H9 (cell line): ENCODE results near the gene SEPTIN12. TPM values are rescaled to one million over a fixed set of nuclear protein-coding genes. Genes with fewer than 3 reads are reported as not detected.

Experiments
- DNase-seq: peaks from one replicate; pipeline ENCODE4 v3.0.0-alpha.2; 2017
- H2AFZ ChIP-seq: one replicate; pipeline ENCODE4 v1.6.1; 2013; ENCODE audit warnings: mild to moderate bottlenecking, low read length, control low read depth, moderate library complexity
- H2AK5ac ChIP-seq: 2 replicates; pipeline ENCODE4 v1.6.1; 2013; ENCODE audit warnings: low read length, control low read depth, mixed read lengths; ENCODE audit not compliant: insufficient read length
- H2BK120ac ChIP-seq: one replicate; pipeline ENCODE4 v1.6.1; 2013; ENCODE audit warnings: low read depth, mild to moderate bottlenecking, low read length, control low read depth, inconsistent platforms; ENCODE audit not compliant: poor library complexity, severe bottlenecking
- H2BK12ac ChIP-seq: 2 replicates; pipeline ENCODE4 v1.6.1; 2013; ENCODE audit warnings: low read length, control low read depth, mixed read lengths, low read depth; ENCODE audit not compliant: insufficient read length
- H2BK15ac ChIP-seq: 2 replicates; pipeline ENCODE4 v1.6.1; 2013; ENCODE audit warnings: low read depth, low read length, control low read depth
- H2BK20ac ChIP-seq: one replicate; pipeline ENCODE4 v1.6.1; 2013; ENCODE audit warnings: low read depth, mild to moderate bottlenecking, low read length, control low read depth, inconsistent platforms; ENCODE audit not compliant: poor library complexity, severe bottlenecking
- H2BK5ac ChIP-seq: 2 replicates; pipeline ENCODE4 v1.6.1; 2013; ENCODE audit warnings: low read length, control low read depth, mixed read lengths; ENCODE audit not compliant: insufficient read length
- H3K14ac ChIP-seq: 2 replicates; pipeline ENCODE4 v1.6.1; 2013; ENCODE audit warnings: low read length, control low read depth; ENCODE audit not compliant: insufficient read depth
- H3K18ac ChIP-seq: 2 replicates; pipeline ENCODE4 v1.6.1; 2013; ENCODE audit warnings: low read depth, mild to moderate bottlenecking, mixed read lengths, low read length, control low read depth; ENCODE audit not compliant: insufficient read length
- H3K23ac ChIP-seq: 2 replicates; pipeline ENCODE4 v1.6.1; 2013; ENCODE audit warnings: low read length, control low read depth, mixed read lengths, low read depth; ENCODE audit not compliant: insufficient read length
- H3K23me2 ChIP-seq: 2 replicates; pipeline ENCODE4 v1.6.1; 2013; ENCODE audit warnings: low read depth, mild to moderate bottlenecking, mixed read lengths, low read length, control low read depth; ENCODE audit not compliant: insufficient read length, poor library complexity, severe bottlenecking
- H3K27ac ChIP-seq: 2 replicates; pipeline ENCODE4 v1.5.1; 2013; ENCODE audit warnings: low read length, control low read depth, mixed read lengths, low read depth; ENCODE audit not compliant: insufficient read length
- H3K27me3 ChIP-seq: 2 replicates; pipeline ENCODE4 v1.6.1; 2013; ENCODE audit warnings: low read length, control low read depth, inconsistent platforms; ENCODE audit not compliant: insufficient read depth
- H3K4ac ChIP-seq: 2 replicates; pipeline ENCODE4 v1.6.1; 2013; ENCODE audit warnings: low read depth, mild to moderate bottlenecking, control low read depth, inconsistent platforms, low read length, moderate library complexity
- H3K4me1 ChIP-seq: 2 replicates; pipeline ENCODE4 v1.6.1; 2013; ENCODE audit warnings: low read length, control low read depth, inconsistent platforms; ENCODE audit not compliant: insufficient read depth
- H3K4me2 ChIP-seq: 2 replicates; pipeline ENCODE4 v1.6.1; 2013; ENCODE audit warnings: low read length, control low read depth, mixed read lengths; ENCODE audit not compliant: insufficient read length, insufficient read depth
- H3K56ac ChIP-seq: 2 replicates; pipeline ENCODE4 v1.6.1; 2013; ENCODE audit warnings: low read depth, mild to moderate bottlenecking, mixed read lengths, low read length, control low read depth; ENCODE audit not compliant: insufficient read length
- H3K79me1 ChIP-seq: 2 replicates; pipeline ENCODE4 v1.6.1; 2013; ENCODE audit warnings: low read depth, mild to moderate bottlenecking, moderate library complexity, low read length, control low read depth, inconsistent platforms; ENCODE audit not compliant: insufficient read depth, poor library complexity, severe bottlenecking
- H3K79me2 ChIP-seq: 2 replicates; pipeline ENCODE4 v1.6.1; 2013; ENCODE audit warnings: low read length, control low read depth, inconsistent platforms; ENCODE audit not compliant: insufficient read depth
- H3K9ac ChIP-seq: 2 replicates; pipeline ENCODE4 v1.6.1; 2013; ENCODE audit warnings: low read length, control low read depth, mixed read lengths; ENCODE audit not compliant: insufficient read length; ENCODE audit errors: extremely low read depth
- H3K9me3 ChIP-seq: one replicate; pipeline ENCODE4 v1.6.1; 2013; ENCODE audit warnings: low read depth, low read length, inconsistent platforms; ENCODE audit not compliant: control insufficient read depth
- H3T11ph ChIP-seq: one replicate; pipeline ENCODE4 v1.6.1; 2013; ENCODE audit warnings: mild to moderate bottlenecking, low read length, control low read depth, inconsistent platforms
- H4K20me1 ChIP-seq: one replicate; pipeline ENCODE4 v1.6.1; 2013; ENCODE audit not compliant: control insufficient read depth, insufficient read length, insufficient read depth
- H4K5ac ChIP-seq: 2 replicates; pipeline ENCODE4 v1.6.1; 2013; ENCODE audit warnings: low read depth, mild to moderate bottlenecking, mixed read lengths, low read length, control low read depth; ENCODE audit not compliant: insufficient read length
- H4K8ac ChIP-seq: replicated peaks from 2 replicates; pipeline ENCODE4 v1.6.1; 2013; ENCODE audit warnings: low read length, control low read depth, mixed read lengths, low read depth; ENCODE audit not compliant: insufficient read length
- H4K91ac ChIP-seq: 2 replicates; pipeline ENCODE4 v1.6.1; 2013; ENCODE audit warnings: low read depth, mild to moderate bottlenecking, moderate library complexity, mixed read lengths, low read length, control low read depth; ENCODE audit not compliant: insufficient read length
- H3K27ac Mint-ChIP-seq, 3 experiments: 2 replicates in 2 of 3; 3 replicates in 1 of 3; pipeline ENCODE4 v1.8.0; 2020 to 2021; ENCODE audit warnings: mixed read lengths in 3 of 3, mild to moderate bottlenecking in 1 of 3, moderate library complexity in 1 of 3
- H3K27me3 Mint-ChIP-seq: 2 replicates; pipeline ENCODE4 v1.8.0; 2021; ENCODE audit warnings: low read depth, mild to moderate bottlenecking, moderate library complexity, mixed read lengths
- H3K36me3 Mint-ChIP-seq, 3 experiments: 2 replicates in 2 of 3; 3 replicates in 1 of 3; pipeline ENCODE4 v1.8.0; 2020 to 2021; ENCODE audit warnings: low read depth in 3 of 3, mixed read lengths in 3 of 3; ENCODE audit not compliant: insufficient read depth in 1 of 3
- H3K4me1 Mint-ChIP-seq, 2 experiments: 2 replicates each; pipeline ENCODE4 v1.8.0; 2020; ENCODE audit warnings: mixed read lengths in 2 of 2
- H3K4me3 Mint-ChIP-seq, 2 experiments: 2 replicates in 1 of 2; 3 replicates in 1 of 2; pipeline ENCODE4 v1.8.0; 2020 to 2021; ENCODE audit warnings: mild to moderate bottlenecking in 2 of 2, mixed read lengths in 2 of 2, moderate library complexity in 1 of 2
- H3K9me3 Mint-ChIP-seq, 2 experiments: 2 replicates in 1 of 2; 3 replicates in 1 of 2; pipeline ENCODE4 v1.8.0; 2020; ENCODE audit warnings: mild to moderate bottlenecking in 2 of 2, mixed read lengths in 2 of 2, moderate library complexity in 1 of 2
- CTCF ChIP-seq: fragments of 200-600 bp; sonication (generic); conservative IDR thresholded peaks from 3 replicates; pipeline ENCODE4 v1.8.0; 2021; ENCODE audit warnings: antibody characterized with exemption, mild to moderate bottlenecking
- WGBS: extraction: QIAGEN DNeasy Blood & Tissue Kit; methylation state at CpG from one replicate; pipeline ENCODE4 v1.1.7; 2013; ENCODE audit warnings: missing lambda C conversion rate, low lambda C conversion rate, mixed read lengths; ENCODE audit not compliant: insufficient read length; ENCODE audit errors: extremely low coverage; 5-methylcytosine and 5-hydroxymethylcytosine counted together
- total RNA-seq: library from RNA; stranded (reverse); gene quantifications from 2 replicates; pipeline ENCODE4 v1.2.1, GENCODE V29; 2021

Gene SEPTIN12
- total RNA-seq, 1 experiment from 2014 or later, result 0.48 TPM

DNA sequence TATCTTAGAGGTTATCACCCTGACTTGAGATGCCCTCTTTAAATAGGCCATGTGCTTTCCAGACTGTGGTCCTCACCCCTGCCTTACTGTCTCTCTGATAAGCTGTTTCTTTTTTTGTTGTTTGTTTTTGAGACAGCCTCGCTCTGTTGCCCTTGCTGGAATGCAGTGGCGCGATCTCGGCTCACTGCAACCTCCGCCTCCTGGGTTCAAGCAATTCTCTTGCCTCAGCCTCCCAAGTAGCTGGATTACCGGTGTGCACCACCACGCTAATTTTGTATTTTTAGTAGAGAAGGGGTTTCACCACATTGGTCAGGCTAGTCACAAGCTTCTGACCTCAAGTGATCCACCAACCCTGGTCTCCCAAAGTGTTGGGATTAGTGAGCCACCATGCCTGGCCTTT lies 765 bp upstream of the SEPTIN12 start:
- H3K9me3 Mint-ChIP-seq, result no peaks in the 10 kb centered on the region
- Histone ChIP-seq H3K79me2 (no peaks in the 10 kb centered on the region), H3K9me3 (no peaks in the 10 kb centered on the region), H3K4me1 (peaks cover 3% of the 10 kb centered on the region; the same call in 1 of the 2 replicates), H3K18ac (no peak overlapping the region), H4K5ac (no peak overlapping the region), H2AK5ac (no peak overlapping the region), H2BK20ac (no peak overlapping the region), H3K4me2 (no peak overlapping the region), H4K91ac (no peak overlapping the region), H3K79me1 (no peaks in the 10 kb centered on the region), H3K9ac (no peak overlapping the region), H2BK12ac (no peak overlapping the region), H2BK5ac (no peak overlapping the region), H3K23ac (no peak overlapping the region), H3K56ac (no peak overlapping the region), H3K27me3 (no peaks in the 10 kb centered on the region), H4K8ac (no peak overlapping the region), H2BK120ac (no peak overlapping the region), H3T11ph (no peak overlapping the region), H3K4ac (no peak overlapping the region), H3K23me2 (no peaks in the 10 kb centered on the region), H3K14ac (no peak overlapping the region), H2AFZ (no peak overlapping the region), H4K20me1 (no peaks in the 10 kb centered on the region), H3K27ac (no peak overlapping the region), H2BK15ac (no peak overlapping the region)
- no peak for DNase-seq
- no peak overlapping the region for H3K4me3 Mint-ChIP-seq
- peak overlapping the region in 2 of 3 experiments; percentile 28 to 29; a peak in 3 of 7 replicates for H3K27ac Mint-ChIP-seq
- no peak for TF ChIP-seq CTCF
- no CpG with 5 or more reads among the region's 7 CpGs for WGBS
- no peaks in the 10 kb centered on the region; the same call in 1 of the 2 replicates for H3K27me3 Mint-ChIP-seq
- peaks cover 15 to 24% of the 10 kb centered on the region in 2 experiments for H3K4me1 Mint-ChIP-seq
- no peaks in the 10 kb centered on the region for H3K36me3 Mint-ChIP-seq
